AG04450 (cell line): ENCODE results near the gene IGFBP4. TPM values are rescaled to one million over a fixed set of nuclear protein-coding genes. Genes with fewer than 3 reads are reported as not detected.
"Not testable (repeated sequence)": the region's sequence is repeated elsewhere in the genome, so short reads cannot be mapped to it uniquely, and the experiment has no call there.

Experiments used
- CTCF ChIA-PET: fragments of 300-600, 350-600 bp; formaldehyde crosslinking; extraction: SDS; loops from one replicate; lab custom pipeline; 2022; ENCODE audit warnings: antibody characterized with exemption, inconsistent platforms; lab: Charles Lee
- POLR2A ChIA-PET: fragments of 350-600 bp; formaldehyde crosslinking; extraction: SDS; loops from one replicate; lab custom pipeline; 2021; ENCODE audit warnings: antibody characterized with exemption, inconsistent platforms; lab: Yijun Ruan, JAX
- DNase-seq: peaks from one replicate; pipeline ENCODE4 v3.0.0-alpha.2; 2011; ENCODE audit warnings: low read depth, low spot score
- H3K27ac ChIP-seq: one replicate; pipeline ENCODE4 v1.5.1; 2012; ENCODE audit warnings: low read depth, low read length, control low read depth
- H3K27me3 ChIP-seq: one replicate; pipeline ENCODE4 v1.6.0; 2012; ENCODE audit warnings: low read length; ENCODE audit not compliant: control insufficient read depth, insufficient read depth
- H3K4me3 ChIP-seq: 2 replicates; pipeline ENCODE4 v1.5.1; 2011; ENCODE audit warnings: mild to moderate bottlenecking, low read depth, low read length, control low read depth
- H3K9me3 ChIP-seq: 2 replicates; pipeline ENCODE4 v1.5.1; 2012; ENCODE audit warnings: low read length; ENCODE audit not compliant: control insufficient read depth, insufficient read depth
- CTCF ChIP-seq: IDR thresholded peaks from 2 replicates; pipeline ENCODE4 v1.5.1; 2011; ENCODE audit warnings: low read depth, low read length, control low read depth, inconsistent platforms
- polyA plus RNA-seq: library from polyadenylated mRNA; depleted of rRNA; stranded (reverse); fragments of >200 nt; gene quantifications from 2 replicates; pipeline ENCODE4 v1.2.3, GENCODE V29; 2011

The IGFBP4 gene
- polyA plus RNA-seq, 1 experiment: 1,026 TPM

GRCh38 chr17:40410082-40410481 is 33.2 kb upstream of the IGFBP4 start:
- no peak for DNase-seq
- no peak overlapping the region for H3K27ac ChIP-seq

GRCh38 chr17:40411821-40412220 is 31.4 kb upstream of the IGFBP4 start:
- no peak for TF ChIP-seq CTCF
- Histone ChIP-seq H3K27ac (no peak overlapping the region), H3K9me3 (no peaks in the 10 kb centered on the region), H3K27me3 (no peaks in the 10 kb centered on the region), H3K4me3 (no peak overlapping the region)
- ChIA-PET POLR2A (no interaction called here), CTCF (interaction anchor here (0.5 to 2.2 kb wide), 4 partner anchors 11 to 1275 kb away, joined by 3 to 12 read pairs (median 4); no protein-coding TSS in a partner anchor)
- no peak for DNase-seq

More at GRCh38 chr17:40410082-40410481, 33.2 kb upstream of the IGFBP4 start:
- H3K9me3 ChIP-seq: no peaks in the 10 kb centered on the region
- TF ChIP-seq CTCF: no peak
- H3K27me3 ChIP-seq: no peaks in the 10 kb centered on the region
- POLR2A ChIA-PET: no interaction called here
- CTCF ChIA-PET: interaction anchor here (0.5 to 1.4 kb wide), 5 partner anchors 9 to 270 kb away, joined by 3 to 5 read pairs (median 4); partner anchors contain the start of gene CASC3
- H3K4me3 ChIP-seq: no peak overlapping the region

DNA sequence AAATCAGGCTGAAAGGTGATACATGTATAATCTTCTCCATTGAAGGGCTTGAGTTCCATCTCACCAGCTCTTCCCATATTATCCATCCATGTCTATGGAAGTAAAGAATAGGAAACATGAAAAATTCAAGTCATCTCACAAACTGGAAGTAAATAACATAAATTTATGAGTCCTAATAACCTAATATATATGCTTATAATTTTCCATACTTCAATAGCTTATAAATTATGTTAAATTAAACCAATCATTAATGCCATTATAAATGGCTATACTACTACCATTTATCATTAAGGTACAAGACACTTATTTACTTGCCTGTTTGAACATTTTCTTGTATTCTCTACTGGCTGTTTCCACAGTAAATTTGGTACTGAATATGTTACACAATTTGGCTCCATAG is 30.4 kb upstream of the IGFBP4 start:
- Histone ChIP-seq H3K4me3 (no peak overlapping the region), H3K9me3 (no peaks in the 10 kb centered on the region), H3K27ac (no peak overlapping the region), H3K27me3 (no peaks in the 10 kb centered on the region)
- POLR2A ChIA-PET: interaction anchor here (0.9 kb wide), 1 partner anchor 45 kb away, joined by 3 read pairs; no protein-coding TSS in a partner anchor
- CTCF ChIA-PET: interaction anchor here (0.7 to 2.2 kb wide), 7 partner anchors 14 to 1253 kb away, joined by 3 to 12 read pairs (median 4); no protein-coding TSS in a partner anchor
- no peak for DNase-seq
- no peak for TF ChIP-seq CTCF

DNA sequence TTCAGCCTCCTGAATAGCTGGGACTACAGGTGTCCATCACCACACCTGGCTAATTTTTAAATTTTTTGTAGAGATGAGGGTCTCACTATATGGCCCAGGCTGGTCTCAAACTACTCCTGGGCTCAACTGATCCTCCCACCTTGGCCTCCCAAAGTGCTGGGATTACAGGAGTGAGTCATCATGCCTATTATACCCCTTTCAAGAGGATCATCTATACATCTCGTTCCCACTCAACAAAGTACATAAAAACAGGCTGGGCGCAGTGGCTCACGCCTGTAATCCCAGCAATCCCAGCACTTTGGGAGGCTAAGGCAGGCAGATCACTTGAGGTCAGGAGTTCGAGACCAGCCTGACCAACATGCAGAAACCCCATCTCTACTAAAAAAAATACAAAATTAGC is 28.9 kb upstream of the IGFBP4 start:
- not testable (repeated sequence) for H3K9me3 ChIP-seq, H3K27me3 ChIP-seq, DNase-seq, H3K4me3 ChIP-seq, H3K27ac ChIP-seq
- CTCF ChIA-PET: interaction anchor here (0.6 to 4.9 kb wide), 19 partner anchors 8 to 391 kb away, joined by 3 to 44 read pairs (median 5); no protein-coding TSS in a partner anchor
- POLR2A ChIA-PET: interaction anchor here (0.9 kb wide), 1 partner anchor 119 kb away, joined by 12 read pairs; no protein-coding TSS in a partner anchor

DNA sequence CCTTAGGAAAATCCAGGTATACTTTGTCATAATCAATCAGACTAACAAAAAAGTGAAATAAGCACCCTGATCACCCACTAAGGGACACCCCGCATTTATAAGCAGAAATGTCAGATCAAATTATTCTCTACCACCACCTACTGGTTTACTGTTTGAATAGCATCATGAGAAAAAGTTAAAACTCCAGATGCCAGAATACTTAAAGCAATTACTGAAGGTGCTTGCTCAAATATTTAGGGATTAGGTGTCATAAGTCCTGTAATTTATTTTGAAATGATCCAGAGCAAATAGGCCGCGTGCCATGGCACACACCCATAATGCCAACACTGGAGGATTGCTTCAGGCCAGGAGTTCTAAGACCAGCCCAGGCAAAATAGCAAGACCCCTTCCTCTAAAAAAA is 27.9 kb upstream of the IGFBP4 start:
- H3K27me3 ChIP-seq: no peaks in the 10 kb centered on the region
- ChIA-PET CTCF (interaction anchor here (0.6 to 4.9 kb wide), 28 partner anchors 9 to 230 kb away, joined by 3 to 44 read pairs (median 4); no protein-coding TSS in a partner anchor), POLR2A (interaction anchor here (0.7 to 0.9 kb wide), 3 partner anchors 14 to 118 kb away, joined by 5 to 12 read pairs (median 8); no protein-coding TSS in a partner anchor)
- H3K27ac ChIP-seq: peak overlapping the region; percentile 3
- H3K9me3 ChIP-seq: no peaks in the 10 kb centered on the region
- peak; percentile 61 for TF ChIP-seq CTCF
- no peak overlapping the region for H3K4me3 ChIP-seq
- DNase-seq: peak; percentile 8
